Right lobe of liver (tissue), 6 donors: ENCODE results near the gene MYLIP. TPM values are rescaled to one million over a fixed set of nuclear protein-coding genes. Genes with fewer than 3 reads are reported as not detected.

Experiments
- ATAC-seq, 4 donors: fragments of 200-7000 bp; cut with Tn5 transposase; one replicate each; pipeline ENCODE4 v1.9.1; 2020; ENCODE audit warnings: mild to moderate bottlenecking in 4 of 4, moderate library complexity in 4 of 4
- DNase-seq, 3 donors: peaks; one replicate each; pipeline ENCODE4 v3.0.0-alpha.2; 2020
- H3K27ac ChIP-seq, 3 donors: fragments of 200-600 bp; one replicate each; pipeline ENCODE4 v1.8.0; 2022
- H3K27me3 ChIP-seq, 2 donors: fragments of 200-600 bp; one replicate each; pipeline ENCODE4 v1.8.0; 2022
- H3K36me3 ChIP-seq, 4 donors: fragments of 200-600 bp; sonication (generic) in 1 of 4; one replicate each; pipeline versions ENCODE4 v1.5.1 to v1.8.0; 2017 to 2022; ENCODE audit warnings: control low read depth in 1 of 4
- H3K4me1 ChIP-seq, 4 donors: fragments of 200-600 bp; sonication (generic) in 1 of 4; one replicate each; pipeline versions ENCODE4 v1.5.1 to v1.8.0; 2017 to 2022; ENCODE audit warnings: control low read depth in 1 of 4
- H3K4me3 ChIP-seq, 3 donors: fragments of 200-600 bp; one replicate each; pipeline ENCODE4 v1.8.0; 2022
- H3K9me3 ChIP-seq, 4 donors: fragments of 200-600 bp; sonication (generic) in 1 of 4; one replicate each; pipeline versions ENCODE4 v1.5.1 to v1.8.0; 2017 to 2022; ENCODE audit warnings: control low read depth in 1 of 4
- CTCF ChIP-seq, 4 donors: fragments of 200-600 bp in 3 of 4; fragments of 450-650 bp in 1 of 4; IDR thresholded peaks; one replicate each; pipeline versions ENCODE4 v1.5.1 to v1.8.0; 2016 to 2022; ENCODE audit warnings: antibody characterized with exemption in 4 of 4, mild to moderate bottlenecking in 2 of 4
- POLR2A ChIP-seq: fragments of 450-650 bp; IDR thresholded peaks from one replicate; pipeline ENCODE4 v1.6.1; 2017; ENCODE audit warnings: antibody characterized with exemption, mild to moderate bottlenecking
- WGBS: methylation state at CpG from one replicate; pipeline ENCODE4 v1.1.6; 2018; ENCODE audit warnings: low coverage, low lambda C conversion rate; ENCODE audit not compliant: insufficient coverage; ENCODE audit errors: missing lambda C conversion rate; 5-methylcytosine and 5-hydroxymethylcytosine counted together
- intact Hi-C, 2 donors: fragments of 100-400 bp; cut with DNase I; formaldehyde crosslinking; loops; one replicate each; pipeline versions ENCODE4 v1.11.2 to v1.14.1; 2022
- total RNA-seq, 6 experiments: library from RNA; depleted of rRNA in 2 of 6; stranded (reverse); fragments of >200 nt in 2 of 6; fragmentation: NEBNext Ultra II Directional in 3 of 6; extraction: Animal tissue kit (Norgen Biotek cat#: 25700) in 3 of 6; gene quantifications; one replicate each; pipeline versions ENCODE4 v1.1.0 to v1.2.4, GENCODE V29; 2016 to 2023
- donor health status: DM: no; HTN: yes; CAD: no.
- donor health status: DM: no; HTN: no; CAD: no.
- donor health status: DM: no; HTN: no; CAD: no.
- donor health status: DM: no; HTN: yes; CAD: no.
- donor health status: DM: no; HTN: yes; CAD: no.

Gene MYLIP
- total RNA-seq, 6 experiments from 2014 or later, result 2.0 to 5.3 (median 2.8) TPM

- intact Hi-C loops, result no loop called here
- Histone ChIP-seq H3K4me3 (no peak overlapping the region), H3K27ac (no peak overlapping the region), H3K27me3 (no peaks in the 10 kb centered on the region), H3K36me3 (no peaks in the 10 kb centered on the region), H3K9me3 (no peaks in the 10 kb centered on the region), H3K4me1 (peaks cover 0 to 3% (median 1%) of the 10 kb centered on the region in 4 donors)
- TF ChIP-seq CTCF (IDR thresholded peaks at IDR 0.05), result no peak
- TF ChIP-seq POLR2A, result no peak
- ATAC-seq (no peak), DNase-seq (no peak)
- WGBS, result 62% methylated on average over 3 of the region's 3 CpGs
Observed at GRCh38 chr6:16136091-16136490, 7.2 kb downstream of the MYLIP start.

DNA sequence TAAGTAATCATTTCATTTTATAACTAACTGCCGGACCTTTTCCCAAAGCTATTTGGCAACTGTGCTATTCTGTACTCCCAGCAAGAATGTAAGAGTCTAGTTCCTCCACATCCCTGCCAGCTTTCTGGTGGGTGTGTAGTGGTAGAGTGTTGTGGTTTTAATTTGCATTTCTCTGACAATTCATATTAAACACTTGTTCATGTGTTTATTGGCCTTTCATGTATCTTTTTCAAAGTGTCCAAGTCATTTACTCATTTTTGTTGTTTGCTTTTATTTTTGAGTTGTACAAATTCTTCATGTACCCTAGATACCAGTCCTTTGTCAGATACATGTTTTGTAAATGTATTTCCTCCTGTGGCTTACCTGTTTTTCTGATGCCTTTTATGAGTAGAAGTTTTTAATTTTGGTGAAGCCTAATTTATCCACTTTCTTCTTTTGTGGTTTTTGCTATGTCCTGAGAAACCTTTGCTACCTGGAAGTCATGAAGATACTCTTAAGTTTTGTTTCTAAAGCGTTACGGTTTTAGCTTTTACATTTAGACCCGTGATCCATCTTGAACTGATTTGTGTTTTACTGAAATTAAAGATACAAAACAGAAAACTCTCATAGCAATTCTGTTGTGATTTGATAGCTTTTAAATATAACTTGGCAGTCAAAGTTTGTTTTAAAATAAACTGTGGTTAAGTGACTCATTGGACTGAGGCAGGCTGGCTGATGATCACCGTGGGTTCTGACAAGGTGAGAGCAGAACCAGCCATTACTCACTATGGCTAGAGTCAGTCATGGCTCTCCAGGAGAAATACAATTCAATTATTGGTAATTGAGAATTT is 8.0 kb downstream of the MYLIP start:
- H3K36me3 ChIP-seq, result peaks cover 0 to 4% (median 0%) of the 10 kb centered on the region in 4 donors
- no peak overlapping the region for H3K27ac ChIP-seq
- H3K9me3 ChIP-seq, result no peaks in the 10 kb centered on the region
- intact Hi-C loops, result no loop called here
- ATAC-seq, result peak in 1 of 4 donors; percentile 55
- H3K27me3 ChIP-seq, result no peaks in the 10 kb centered on the region
- H3K4me1 ChIP-seq, result peaks cover 0 to 3% (median 0%) of the 10 kb centered on the region in 4 donors
- no peak for DNase-seq
- 56% methylated on average over 5 of the region's 5 CpGs for WGBS
- no peak overlapping the region for H3K4me3 ChIP-seq
- TF ChIP-seq CTCF (IDR thresholded peaks at IDR 0.05) (no peak), POLR2A (no peak)

DNA sequence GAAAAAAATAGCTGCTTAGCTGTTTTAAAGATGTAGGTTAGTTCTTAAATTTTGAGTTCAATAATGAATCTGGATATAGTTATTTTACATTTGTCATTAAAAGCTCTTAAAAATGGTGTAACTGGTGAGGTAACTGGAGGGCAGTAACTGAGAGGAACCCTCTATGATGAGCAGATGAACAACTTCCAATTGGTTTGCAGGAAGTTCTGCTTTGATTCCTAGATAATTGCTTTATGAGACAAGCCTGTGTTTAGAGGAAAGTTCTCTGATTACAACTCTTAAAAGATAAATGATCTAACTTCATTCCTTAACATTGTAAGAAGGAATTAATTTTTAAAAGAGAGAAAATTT is 8.5 kb downstream of the MYLIP start:
- Histone ChIP-seq H3K27me3 (no peaks in the 10 kb centered on the region), H3K9me3 (no peaks in the 10 kb centered on the region), H3K36me3 (peaks cover 0 to 9% (median under 1%) of the 10 kb centered on the region in 4 donors), H3K4me1 (peaks cover 0 to 3% (median 0%) of the 10 kb centered on the region in 4 donors), H3K4me3 (no peak overlapping the region), H3K27ac (no peak overlapping the region)
- TF ChIP-seq POLR2A (no peak), CTCF (IDR thresholded peaks at IDR 0.05) (no peak)
- intact Hi-C loops, result no loop called here
- no peak for DNase-seq
- no peak for ATAC-seq

- 86% methylated on average over 2 of the region's 2 CpGs for WGBS
- intact Hi-C loops, result no loop called here
- H3K9me3 ChIP-seq, result no peaks in the 10 kb centered on the region
Observed at GRCh38 chr6:16139556-16139955, 10.7 kb downstream of the MYLIP start.

More at GRCh38 chr6:16139556-16139955, 10.7 kb downstream of the MYLIP start:
- H3K27ac ChIP-seq, result no peak overlapping the region
- no peak overlapping the region for H3K4me3 ChIP-seq
- no peaks in the 10 kb centered on the region for H3K27me3 ChIP-seq
- peaks cover 0 to 3% (median 0%) of the 10 kb centered on the region in 4 donors for H3K4me1 ChIP-seq
- TF ChIP-seq CTCF (IDR thresholded peaks at IDR 0.05), result no peak
- TF ChIP-seq POLR2A, result no peak
- ATAC-seq (no peak), DNase-seq (no peak)
- peaks cover 0 to 29% (median 8%) of the 10 kb centered on the region in 4 donors for H3K36me3 ChIP-seq
